IMR-90 (cell line): ENCODE results near the gene CCDC171. TPM values are rescaled to one million over a fixed set of nuclear protein-coding genes. Genes with fewer than 3 reads are reported as not detected.

Experiments used
- ATAC-seq: fragments of 200-7000 bp; cut with Tn5 transposase; 2 replicates; pipeline ENCODE4 v1.9.1; 2020; ENCODE audit warnings: low read depth, mild to moderate bottlenecking, moderate library complexity
- BruUV-seq: library from RNA; stranded (reverse); fragments of 400-500 nt; replicated peaks from 2 replicates; lab custom pipeline; 2021; lab: Mats Ljungman, UMichigan
- CTCF ChIA-PET: fragments of 300-600 bp; formaldehyde crosslinking; extraction: SDS; loops from one replicate; lab custom pipeline; 2021; ENCODE audit warnings: antibody characterized with exemption; lab: Yijun Ruan, JAX
- POLR2A ChIA-PET: fragments of 300-600 bp; sonication (Branson Sonifier 250); formaldehyde crosslinking; loops from one replicate; lab custom pipeline; 2022; ENCODE audit warnings: antibody characterized with exemption; ENCODE audit not compliant: unreplicated experiment; lab: Charles Lee
- DNase-seq: peaks from one replicate; pipeline ENCODE4 v3.0.0; 2013
- H2AFZ ChIP-seq: replicated peaks from 2 replicates; pipeline ENCODE3; 2013; ENCODE audit warnings: low read length, mild to moderate bottlenecking; ENCODE audit not compliant: poor library complexity
- H2AK5ac ChIP-seq: 2 replicates; pipeline ENCODE4 v1.6.1; 2013; ENCODE audit warnings: low read depth, low read length, inconsistent platforms
- H2AK9ac ChIP-seq: replicated peaks from 2 replicates; pipeline ENCODE3; 2013; ENCODE audit warnings: mild to moderate bottlenecking, low read depth, low read length, moderate library complexity; ENCODE audit not compliant: poor library complexity
- H2BK120ac ChIP-seq: 2 replicates; pipeline ENCODE4 v1.6.1; 2013; ENCODE audit warnings: low read depth, low read length, inconsistent platforms
- H2BK15ac ChIP-seq: 3 replicates; pipeline ENCODE4 v1.6.1; 2013; ENCODE audit warnings: low read depth, low read length, inconsistent platforms
- H2BK20ac ChIP-seq: 2 replicates; pipeline ENCODE4 v1.6.1; 2013; ENCODE audit warnings: low read depth, mild to moderate bottlenecking, inconsistent platforms, low read length, moderate library complexity
- H2BK5ac ChIP-seq: 2 replicates; pipeline ENCODE4 v1.6.1; 2013; ENCODE audit warnings: mild to moderate bottlenecking, low read depth, low read length, inconsistent platforms; ENCODE audit not compliant: poor library complexity, severe bottlenecking
- H3K14ac ChIP-seq: replicated peaks from 2 replicates; pipeline ENCODE4 v1.6.1; 2013; ENCODE audit warnings: low read depth, low read length, inconsistent platforms
- H3K18ac ChIP-seq: 2 replicates; pipeline ENCODE4 v1.6.1; 2013; ENCODE audit warnings: low read depth, low read length, control low read depth
- H3K23ac ChIP-seq: 2 replicates; pipeline ENCODE4 v1.6.1; 2013; ENCODE audit warnings: low read depth, low read length, inconsistent platforms
- H3K27ac ChIP-seq: 2 replicates; pipeline ENCODE4 v1.5.1; 2013; ENCODE audit warnings: mild to moderate bottlenecking, control low read depth, low read length; ENCODE audit not compliant: insufficient read depth
- H3K27me3 ChIP-seq: 2 replicates; pipeline ENCODE4 v1.6.1; 2013; ENCODE audit warnings: low read length; ENCODE audit not compliant: control insufficient read depth, insufficient read depth
- H3K36me3 ChIP-seq: 2 replicates; pipeline ENCODE4 v1.6.1; 2013; ENCODE audit warnings: low read length, mixed read lengths; ENCODE audit not compliant: control insufficient read depth, insufficient read depth
- H3K4ac ChIP-seq: 2 replicates; pipeline ENCODE4 v1.6.1; 2013; ENCODE audit warnings: low read depth, low read length, inconsistent platforms
- H3K4me1 ChIP-seq: 2 replicates; pipeline ENCODE4 v1.6.1; 2013; ENCODE audit warnings: low read length, mixed read lengths; ENCODE audit not compliant: control insufficient read depth, insufficient read depth
- H3K4me2 ChIP-seq: 2 replicates; pipeline ENCODE4 v1.6.1; 2013; ENCODE audit warnings: low read depth, mild to moderate bottlenecking, control low read depth, low read length, moderate library complexity
- H3K4me3 ChIP-seq: 2 replicates; pipeline ENCODE4 v1.5.1; 2013; ENCODE audit warnings: low read depth, mild to moderate bottlenecking, control low read depth, low read length, moderate library complexity; ENCODE audit not compliant: insufficient read depth
- H3K56ac ChIP-seq: 2 replicates; pipeline ENCODE4 v1.6.1; 2013; ENCODE audit warnings: low read length, inconsistent platforms; ENCODE audit not compliant: insufficient read depth; ENCODE audit errors: extremely low read depth
- H3K79me1 ChIP-seq, 2 experiments: 2 replicates each; pipeline ENCODE4 v1.6.1; 2013; ENCODE audit warnings: low read length in 2 of 2, inconsistent platforms in 1 of 2, low read depth in 1 of 2
- H3K9ac ChIP-seq: 2 replicates; pipeline ENCODE4 v1.6.1; 2013; ENCODE audit warnings: low read depth, low read length, control low read depth
- H3K9me1 ChIP-seq: 2 replicates; pipeline ENCODE4 v1.6.1; 2013; ENCODE audit warnings: low read length, inconsistent platforms; ENCODE audit not compliant: insufficient read depth
- H3K9me3 ChIP-seq: 2 replicates; pipeline ENCODE4 v1.6.1; 2013; ENCODE audit warnings: low read length; ENCODE audit not compliant: control insufficient read depth, insufficient read depth
- H4K20me1 ChIP-seq: 2 replicates; pipeline ENCODE4 v1.6.1; 2013; ENCODE audit warnings: low read length, inconsistent platforms; ENCODE audit not compliant: insufficient read depth
- H4K5ac ChIP-seq: 2 replicates; pipeline ENCODE4 v1.6.1; 2013; ENCODE audit warnings: mild to moderate bottlenecking, low read depth, low read length, control low read depth
- H4K8ac ChIP-seq, 2 experiments: 2 replicates each; pipeline ENCODE4 v1.6.1; 2013; ENCODE audit warnings: low read depth in 2 of 2, low read length in 2 of 2, control low read depth in 1 of 2, inconsistent platforms in 1 of 2
- H4K91ac ChIP-seq: 2 replicates; pipeline ENCODE4 v1.6.1; 2013; ENCODE audit warnings: low read depth, low read length, inconsistent platforms; ENCODE audit not compliant: insufficient read depth
- BHLHE40 ChIP-seq: fragments of 150-350 bp; IDR thresholded peaks from 2 replicates; pipeline ENCODE4 v1.6.1; 2016; ENCODE audit warnings: mild to moderate bottlenecking, low read depth, low read length
- CEBPB ChIP-seq: IDR thresholded peaks from 2 replicates; pipeline ENCODE4 v1.6.1; 2012; ENCODE audit warnings: low read depth, low read length, improper control_type of control experiment
- MAFK ChIP-seq: IDR thresholded peaks from 2 replicates; pipeline ENCODE4 v1.6.1; 2012; ENCODE audit warnings: low read depth, low read length, improper control_type of control experiment
- MAZ ChIP-seq: IDR thresholded peaks from 2 replicates; pipeline ENCODE4 v1.6.1; 2012; ENCODE audit warnings: low read depth, mild to moderate bottlenecking, low read length, improper control_type of control experiment, moderate library complexity, borderline replicate concordance
- MXI1 ChIP-seq: IDR thresholded peaks from 2 replicates; pipeline ENCODE4 v1.6.1; 2012; ENCODE audit warnings: low read depth, mild to moderate bottlenecking, low read length, moderate library complexity, borderline replicate concordance
- NFE2L2 ChIP-seq: fragments of 150-350 bp; IDR thresholded peaks from 2 replicates; pipeline ENCODE4 v1.6.1; 2016; ENCODE audit warnings: low read depth, mild to moderate bottlenecking, low read length
- POLR2A ChIP-seq: IDR thresholded peaks from 2 replicates; pipeline ENCODE4 v1.6.1; 2012; ENCODE audit warnings: mild to moderate bottlenecking, low read depth, low read length
- RAD21 ChIP-seq: IDR thresholded peaks from 2 replicates; pipeline ENCODE4 v1.6.1; 2012; ENCODE audit warnings: low read length, improper control_type of control experiment
- RCOR1 ChIP-seq: IDR thresholded peaks from 2 replicates; pipeline ENCODE4 v1.6.1; 2012; ENCODE audit warnings: mild to moderate bottlenecking, low read length, improper control_type of control experiment; ENCODE audit not compliant: insufficient replicate concordance
- RFX5 ChIP-seq: IDR thresholded peaks from 2 replicates; pipeline ENCODE4 v1.8.0; 2012; ENCODE audit warnings: low read depth, mild to moderate bottlenecking, low read length, moderate library complexity
- WGBS, 2 experiments: methylation state at CpG; one replicate each; pipeline versions ENCODE4 v1.1.5 to v1.1.7; 2013; ENCODE audit warnings: missing lambda C conversion rate in 2 of 2; ENCODE audit not compliant: insufficient read length in 1 of 2; ENCODE audit errors: extremely low coverage in 2 of 2; 5-methylcytosine and 5-hydroxymethylcytosine counted together
- dilution Hi-C: fragments of 300-500 bp; cut with HindIII; formaldehyde crosslinking; loops from one replicate; pipeline ENCODE4 v1.14.3; 2018; ENCODE audit warnings: low sequenced_read_pairs; ENCODE audit not compliant: unreplicated experiment
- in situ Hi-C: fragments of 300-500 bp; cut with MboI; formaldehyde crosslinking; loops from 3 replicates; pipeline ENCODE4 v1.14.3; 2019; ENCODE audit warnings: low sequenced_read_pairs, inconsistent platforms, mixed read lengths
- intact Hi-C: fragments of 100-400 bp; cut with micrococcal nuclease; formaldehyde crosslinking; loops from 2 replicates; pipeline ENCODE4 v1.10.0; 2022
- polyA plus RNA-seq, 3 experiments: library from polyadenylated mRNA; depleted of rRNA; stranded (reverse); fragments of >200 nt; gene quantifications; 2 replicates each; pipeline ENCODE4 v1.2.3, GENCODE V29; 2012; ENCODE audit warnings: low replicate concordance in 1 of 3
- total RNA-seq: library from RNA; depleted of rRNA; stranded (reverse); fragments of >200 nt; gene quantifications from 2 replicates; pipeline ENCODE4 v1.2.3, GENCODE V29; 2012
- TF ChIP-seq, protein P1 (sequence below): fragments of 150-350 bp; IDR thresholded peaks from 2 replicates; pipeline ENCODE4 v1.6.1; 2017; ENCODE audit warnings: mild to moderate bottlenecking, antibody characterized with exemption, low read length, low read depth

CCDC171 gene
- total and polyA plus RNA-seq, 2 of the 4 experiments (the other 2 are of a cell fraction), result 0.63 to 2.2 TPM

DNA sequence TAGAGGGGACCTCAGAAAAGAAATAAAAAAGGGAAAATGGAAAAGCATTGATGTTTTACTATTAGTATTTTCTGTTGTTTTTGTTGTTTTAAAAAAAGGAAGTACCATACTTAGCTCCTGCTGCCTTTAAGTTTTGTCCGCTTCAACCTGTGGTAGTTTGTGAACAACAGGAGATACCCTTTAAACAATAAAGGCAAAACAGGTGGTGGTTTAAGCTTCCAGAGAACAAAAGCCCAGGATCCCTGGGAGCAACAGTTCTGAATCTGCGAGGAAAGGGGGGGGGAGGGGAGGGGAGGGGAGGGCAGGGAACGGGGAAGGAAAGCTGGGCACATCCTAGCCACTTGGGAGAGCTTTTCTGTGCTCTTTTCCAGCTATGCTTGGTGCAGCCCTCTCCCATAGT is 40.0 kb upstream of the CCDC171 start:
- no CpG with 5 or more reads among the region's 3 CpGs for WGBS, 2 experiments

More for the DNA sequence above, 40.0 kb upstream of the CCDC171 start:
- Histone ChIP-seq H3K9ac (no peak overlapping the region), H4K91ac (no peak overlapping the region), H4K20me1 (peaks cover 3% of the 10 kb centered on the region; the same call in 1 of the 2 replicates), H3K4me2 (no peak overlapping the region), H3K27ac (no peak overlapping the region), H2BK20ac (no peak overlapping the region), H2BK120ac (no peak overlapping the region), H4K8ac (no peak overlapping the region), H3K9me1 (no peaks in the 10 kb centered on the region), H3K18ac (no peak overlapping the region), H3K27me3 (no peaks in the 10 kb centered on the region; the same call in 1 of the 2 replicates), H3K4ac (no peak overlapping the region), H2AK5ac (no peak overlapping the region), H2AFZ (no peak overlapping the region), H3K4me1 (peaks cover 2% of the 10 kb centered on the region; the same call in 1 of the 2 replicates), H2BK15ac (no peak overlapping the region), H4K5ac (no peak overlapping the region), H3K23ac (no peak overlapping the region), H2BK5ac (no peak overlapping the region), H3K36me3 (no peaks in the 10 kb centered on the region), H3K56ac (no peak overlapping the region), H3K79me1 (peaks cover 10 to 14% of the 10 kb centered on the region in 2 experiments), H3K14ac (no peak overlapping the region), H2AK9ac (no peak overlapping the region), H3K9me3 (no peaks in the 10 kb centered on the region), H3K4me3 (no peak overlapping the region)
- DNase-seq, result no peak
- ChIA-PET POLR2A (no interaction called here), CTCF (no interaction called here)
- in situ Hi-C loops, result no loop called here
- dilution Hi-C loops, result no loop called here
- intact Hi-C loops, result loop anchor here (5.0 kb wide), 1 partner anchor 94 kb away; no protein-coding TSS in a partner anchor
- BruUV-seq, result no TSS peak
- no peak for ATAC-seq
- TF ChIP-seq MXI1 (no peak), BHLHE40 (no peak), CEBPB (no peak), RFX5 (no peak), RAD21 (no peak), POLR2A (no peak), MAFK (no peak), MAZ (no peak), RCOR1 (no peak), NFE2L2 (no peak)
- TF ChIP-seq, protein P1, sequence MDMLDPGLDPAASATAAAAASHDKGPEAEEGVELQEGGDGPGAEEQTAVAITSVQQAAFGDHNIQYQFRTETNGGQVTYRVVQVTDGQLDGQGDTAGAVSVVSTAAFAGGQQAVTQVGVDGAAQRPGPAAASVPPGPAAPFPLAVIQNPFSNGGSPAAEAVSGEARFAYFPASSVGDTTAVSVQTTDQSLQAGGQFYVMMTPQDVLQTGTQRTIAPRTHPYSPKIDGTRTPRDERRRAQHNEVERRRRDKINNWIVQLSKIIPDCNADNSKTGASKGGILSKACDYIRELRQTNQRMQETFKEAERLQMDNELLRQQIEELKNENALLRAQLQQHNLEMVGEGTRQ, result no peak
